Gastrocnemius medialis (tissue), 4 donors: Measurements from ENCODE around the gene NUF2.

Experiments
- CTCF ChIP-seq, 5 experiments: fragments of 450-650 bp in 3 of 5; fragments of 200-600 bp in 2 of 5; sonication (generic) in 2 of 5; IDR thresholded peaks in 4 of 5; conservative IDR thresholded peaks in 1 of 5; 1 replicate in 4 of 5; 2 replicates in 1 of 5; pipeline ENCODE4 v1.5.1; 2016 to 2019; ENCODE audit warnings: antibody characterized with exemption in 5 of 5, mild to moderate bottlenecking in 3 of 5, moderate library complexity in 3 of 5
- POLR2A ChIP-seq, 2 donors: fragments of 450-650 bp; IDR thresholded peaks; one replicate each; pipeline ENCODE4 v1.6.1; 2017; ENCODE audit warnings: antibody characterized with exemption in 2 of 2, mild to moderate bottlenecking in 2 of 2, moderate library complexity in 2 of 2

GRCh38 chr1:163401211-163401610, 79.5 kb downstream of the NUF2 start:
- TF ChIP-seq POLR2A (IDR thresholded peaks at IDR 0.05) (no peak), CTCF (IDR thresholded peaks at IDR 0.05 in 4 of 5, conservative IDR thresholded peaks at IDR 0.05 in 1 of 5) (no peak)
